ENCODE results near the gene SNRPF. TPM values are rescaled to one million over a fixed set of nuclear protein-coding genes. Genes with fewer than 3 reads are reported as not detected.

SNRPF gene
- total RNA-seq, 6 experiments from 2014 or later: 24.2 to 31.9 (median 27.8) TPM

GRCh38 chr12:95884998-95885397 is 26.2 kb downstream of the SNRPF start:
- Mint-ChIP-seq H3K4me3 (no peak overlapping the region), H3K36me3 (ENCODE audit: low read depth) (no peaks in the 10 kb centered on the region), H3K9me3 (no peaks in the 10 kb centered on the region), H3K27ac (no peak overlapping the region), H3K4me1 (ENCODE audit: low read depth) (peaks cover 5% of the 10 kb centered on the region; the same call in 1 of the 2 replicates), H3K27me3 (ENCODE audit: insufficient read depth) (peaks cover 13% of the 10 kb centered on the region)
- no peak for DNase-seq
- no peak for TF ChIP-seq CTCF (IDR thresholded peaks at IDR 0.05)

DNA sequence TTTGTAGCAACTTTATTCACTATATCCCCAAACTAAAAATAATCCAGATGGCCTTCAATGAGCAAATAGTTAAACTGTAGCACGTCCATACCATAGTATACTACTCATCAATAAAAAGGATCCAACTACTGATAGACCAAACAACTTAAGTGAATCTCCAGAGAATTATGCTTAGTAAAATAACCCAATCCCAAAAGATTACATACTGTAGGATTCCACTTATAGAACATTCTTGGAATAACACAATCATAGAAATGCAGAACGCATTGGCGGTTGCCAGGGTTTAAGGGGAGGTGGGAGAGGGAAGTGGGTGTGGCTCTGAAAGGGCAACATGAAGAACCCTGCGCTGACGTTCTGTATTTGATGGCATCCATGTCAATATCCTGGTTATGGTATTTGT is 28.6 kb downstream of the SNRPF start:
- Mint-ChIP-seq H3K4me1 (ENCODE audit: low read depth) (peaks cover 5% of the 10 kb centered on the region; the same call in 1 of the 2 replicates), H3K36me3 (ENCODE audit: low read depth) (no peaks in the 10 kb centered on the region), H3K9me3 (no peaks in the 10 kb centered on the region), H3K27me3 (ENCODE audit: insufficient read depth) (peaks cover 16% of the 10 kb centered on the region), H3K27ac (no peak overlapping the region), H3K4me3 (no peak overlapping the region)
- no peak for DNase-seq
- no peak for TF ChIP-seq CTCF (IDR thresholded peaks at IDR 0.05)

DNA sequence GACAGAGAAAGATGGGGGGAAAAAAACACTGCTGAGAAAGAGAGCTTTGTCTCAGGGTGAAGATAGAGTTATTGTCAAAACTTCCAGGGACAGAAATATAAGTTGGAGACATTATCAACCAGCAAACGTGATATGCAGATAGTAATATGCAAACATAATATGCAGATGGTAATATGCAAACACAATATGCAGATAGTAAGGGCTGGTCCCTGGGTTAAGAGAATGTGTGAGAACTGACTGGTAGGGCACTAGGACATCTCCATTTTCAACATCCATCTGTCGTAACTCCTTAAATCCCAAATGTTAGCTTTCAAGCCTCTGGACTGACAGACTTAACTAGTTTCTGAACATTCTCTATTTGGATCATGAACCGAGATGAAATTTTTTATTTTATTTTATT is 32.2 kb downstream of the SNRPF start:
- no peaks in the 10 kb centered on the region for H3K9me3 Mint-ChIP-seq
- no peak overlapping the region for H3K27ac Mint-ChIP-seq
- no peak for TF ChIP-seq CTCF (IDR thresholded peaks at IDR 0.05)
- no peak for DNase-seq
- no peaks in the 10 kb centered on the region for H3K4me1 Mint-ChIP-seq (ENCODE audit: low read depth)
- no peaks in the 10 kb centered on the region for H3K36me3 Mint-ChIP-seq (ENCODE audit: low read depth)
- peaks cover 24% of the 10 kb centered on the region for H3K27me3 Mint-ChIP-seq (ENCODE audit: insufficient read depth)
- no peak overlapping the region for H3K4me3 Mint-ChIP-seq

GRCh38 chr12:95896846-95897245 is 38.1 kb downstream of the SNRPF start:
- Mint-ChIP-seq H3K9me3 (no peaks in the 10 kb centered on the region), H3K4me1 (ENCODE audit: low read depth) (no peaks in the 10 kb centered on the region), H3K36me3 (ENCODE audit: low read depth) (no peaks in the 10 kb centered on the region), H3K4me3 (peak overlapping the region; percentile 10; the same call in 1 of the 2 replicates), H3K27me3 (ENCODE audit: insufficient read depth) (peaks cover 10% of the 10 kb centered on the region), H3K27ac (no peak overlapping the region)
- TF ChIP-seq CTCF (IDR thresholded peaks at IDR 0.05): no peak
- DNase-seq: no peak

- no peak for TF ChIP-seq CTCF (IDR thresholded peaks at IDR 0.05)
- H3K9me3 Mint-ChIP-seq: peaks cover under 1% of the 10 kb centered on the region
- no peak overlapping the region for H3K27ac Mint-ChIP-seq
- DNase-seq: no peak
- peaks cover 7% of the 10 kb centered on the region for H3K27me3 Mint-ChIP-seq (ENCODE audit: insufficient read depth)
- no peaks in the 10 kb centered on the region for H3K36me3 Mint-ChIP-seq (ENCODE audit: low read depth)
- H3K4me1 Mint-ChIP-seq (ENCODE audit: low read depth): no peaks in the 10 kb centered on the region
- no peak overlapping the region for H3K4me3 Mint-ChIP-seq
These were observed 39.3 kb downstream of the SNRPF start for GRCh38 chr12:95898081-95898480.

DNA sequence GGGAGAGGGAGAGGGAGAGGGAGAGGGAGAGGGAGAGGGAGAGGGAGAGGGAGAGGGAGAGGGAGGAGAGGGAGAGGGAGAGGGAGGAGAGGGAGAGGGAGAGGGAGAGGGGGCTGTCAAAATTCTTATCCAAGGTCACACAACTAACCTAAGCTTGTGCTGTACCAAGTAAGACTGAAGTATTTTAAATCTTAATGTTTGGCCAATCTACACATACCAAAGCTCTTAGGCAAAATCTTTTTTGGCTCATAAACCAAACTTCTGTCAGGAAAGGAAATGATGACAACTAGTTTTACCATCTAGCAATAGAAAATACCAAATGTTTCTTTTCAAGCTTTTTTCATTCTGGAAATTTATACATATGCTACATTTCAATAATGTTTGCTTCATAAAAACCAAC is 49.8 kb downstream of the SNRPF start:
- peaks cover 9% of the 10 kb centered on the region for H3K27me3 Mint-ChIP-seq (ENCODE audit: insufficient read depth)
- H3K9me3 Mint-ChIP-seq: peaks cover 3% of the 10 kb centered on the region
- peaks cover 6% of the 10 kb centered on the region for H3K4me1 Mint-ChIP-seq (ENCODE audit: low read depth)
- no peaks in the 10 kb centered on the region; the same call in 1 of the 2 replicates for H3K36me3 Mint-ChIP-seq (ENCODE audit: low read depth)
- peak; percentile 27 for DNase-seq
- no peak overlapping the region for H3K4me3 Mint-ChIP-seq
- TF ChIP-seq CTCF (IDR thresholded peaks at IDR 0.05): no peak
- H3K27ac Mint-ChIP-seq: no peak overlapping the region

All from HFFc6 (cell line).